Lower leg skin (tissue), 3 donors: ENCODE data around the gene VENTX.

Experiments used
- CTCF ChIP-seq, 3 donors: fragments of 450-650 bp; IDR thresholded peaks; one replicate each; pipeline ENCODE4 v1.5.1; 2016; ENCODE audit warnings: antibody characterized with exemption in 3 of 3, mild to moderate bottlenecking in 3 of 3, moderate library complexity in 2 of 3
- POLR2A ChIP-seq, 2 donors: fragments of 450-650 bp; IDR thresholded peaks; one replicate each; pipeline ENCODE4 v1.6.1; 2016 to 2017; ENCODE audit warnings: antibody characterized with exemption in 2 of 2, mild to moderate bottlenecking in 1 of 2, moderate library complexity in 1 of 2

DNA sequence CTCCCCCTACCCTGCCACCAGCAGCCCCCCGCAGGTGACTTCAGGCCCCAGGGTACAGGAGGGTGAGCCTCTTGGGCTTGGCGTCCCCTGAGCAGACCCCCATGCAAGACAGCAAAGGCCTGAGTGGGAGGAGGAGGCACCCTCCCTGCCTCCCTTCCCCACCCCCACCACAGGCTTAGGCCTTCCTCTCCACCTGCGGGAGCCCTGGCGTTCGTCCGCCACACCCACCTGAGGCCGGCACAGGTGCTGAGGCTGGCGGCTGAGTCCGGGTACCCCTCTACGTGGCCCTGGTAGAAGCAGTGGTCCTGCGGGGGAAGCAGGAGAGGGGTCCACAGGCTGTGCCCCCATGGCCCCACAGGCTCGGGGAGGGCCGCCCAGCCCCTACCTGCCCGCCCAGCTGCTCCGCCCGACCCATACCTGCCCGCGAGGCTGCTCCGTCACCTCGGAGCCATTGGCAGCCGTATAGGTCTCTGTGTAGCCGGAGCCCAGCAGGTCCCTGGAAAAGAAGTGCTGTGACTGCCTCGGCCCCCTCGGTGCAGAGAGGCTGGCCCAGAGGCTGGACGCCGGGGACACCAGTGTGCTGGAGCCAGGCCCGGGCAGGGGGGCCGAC lies 36.0 kb downstream of the VENTX start:
- TF ChIP-seq CTCF (IDR thresholded peaks at IDR 0.05) = no peak
- TF ChIP-seq POLR2A (IDR thresholded peaks at IDR 0.05) = no peak
